H9 (cell line): ENCODE results near the gene TMEM170B. TPM values are rescaled to one million over a fixed set of nuclear protein-coding genes. Genes with fewer than 3 reads are reported as not detected.
A peak's percentile ranks its signal among the peaks of the same experiment; 100 is the strongest.

ENCODE experiments used
- DNase-seq: peaks from one replicate; pipeline ENCODE4 v3.0.0-alpha.2; 2017
- H2AFZ ChIP-seq: one replicate; pipeline ENCODE4 v1.6.1; 2013; ENCODE audit warnings: mild to moderate bottlenecking, low read length, control low read depth, moderate library complexity
- H2AK5ac ChIP-seq: 2 replicates; pipeline ENCODE4 v1.6.1; 2013; ENCODE audit warnings: low read length, control low read depth, mixed read lengths; ENCODE audit not compliant: insufficient read length
- H2BK120ac ChIP-seq: one replicate; pipeline ENCODE4 v1.6.1; 2013; ENCODE audit warnings: low read depth, mild to moderate bottlenecking, low read length, control low read depth, inconsistent platforms; ENCODE audit not compliant: poor library complexity, severe bottlenecking
- H2BK12ac ChIP-seq: 2 replicates; pipeline ENCODE4 v1.6.1; 2013; ENCODE audit warnings: low read length, control low read depth, mixed read lengths, low read depth; ENCODE audit not compliant: insufficient read length
- H2BK15ac ChIP-seq: 2 replicates; pipeline ENCODE4 v1.6.1; 2013; ENCODE audit warnings: low read depth, low read length, control low read depth
- H2BK20ac ChIP-seq: one replicate; pipeline ENCODE4 v1.6.1; 2013; ENCODE audit warnings: low read depth, mild to moderate bottlenecking, low read length, control low read depth, inconsistent platforms; ENCODE audit not compliant: poor library complexity, severe bottlenecking
- H2BK5ac ChIP-seq: 2 replicates; pipeline ENCODE4 v1.6.1; 2013; ENCODE audit warnings: low read length, control low read depth, mixed read lengths; ENCODE audit not compliant: insufficient read length
- H3K14ac ChIP-seq: 2 replicates; pipeline ENCODE4 v1.6.1; 2013; ENCODE audit warnings: low read length, control low read depth; ENCODE audit not compliant: insufficient read depth
- H3K18ac ChIP-seq: 2 replicates; pipeline ENCODE4 v1.6.1; 2013; ENCODE audit warnings: low read depth, mild to moderate bottlenecking, mixed read lengths, low read length, control low read depth; ENCODE audit not compliant: insufficient read length
- H3K23ac ChIP-seq: 2 replicates; pipeline ENCODE4 v1.6.1; 2013; ENCODE audit warnings: low read length, control low read depth, mixed read lengths, low read depth; ENCODE audit not compliant: insufficient read length
- H3K23me2 ChIP-seq: 2 replicates; pipeline ENCODE4 v1.6.1; 2013; ENCODE audit warnings: low read depth, mild to moderate bottlenecking, mixed read lengths, low read length, control low read depth; ENCODE audit not compliant: insufficient read length, poor library complexity, severe bottlenecking
- H3K27ac ChIP-seq: 2 replicates; pipeline ENCODE4 v1.5.1; 2013; ENCODE audit warnings: low read length, control low read depth, mixed read lengths, low read depth; ENCODE audit not compliant: insufficient read length
- H3K27me3 ChIP-seq: 2 replicates; pipeline ENCODE4 v1.6.1; 2013; ENCODE audit warnings: low read length, control low read depth, inconsistent platforms; ENCODE audit not compliant: insufficient read depth
- H3K4ac ChIP-seq: 2 replicates; pipeline ENCODE4 v1.6.1; 2013; ENCODE audit warnings: low read depth, mild to moderate bottlenecking, control low read depth, inconsistent platforms, low read length, moderate library complexity
- H3K4me1 ChIP-seq: 2 replicates; pipeline ENCODE4 v1.6.1; 2013; ENCODE audit warnings: low read length, control low read depth, inconsistent platforms; ENCODE audit not compliant: insufficient read depth
- H3K4me2 ChIP-seq: 2 replicates; pipeline ENCODE4 v1.6.1; 2013; ENCODE audit warnings: low read length, control low read depth, mixed read lengths; ENCODE audit not compliant: insufficient read length, insufficient read depth
- H3K56ac ChIP-seq: 2 replicates; pipeline ENCODE4 v1.6.1; 2013; ENCODE audit warnings: low read depth, mild to moderate bottlenecking, mixed read lengths, low read length, control low read depth; ENCODE audit not compliant: insufficient read length
- H3K79me1 ChIP-seq: 2 replicates; pipeline ENCODE4 v1.6.1; 2013; ENCODE audit warnings: low read depth, mild to moderate bottlenecking, moderate library complexity, low read length, control low read depth, inconsistent platforms; ENCODE audit not compliant: insufficient read depth, poor library complexity, severe bottlenecking
- H3K79me2 ChIP-seq: 2 replicates; pipeline ENCODE4 v1.6.1; 2013; ENCODE audit warnings: low read length, control low read depth, inconsistent platforms; ENCODE audit not compliant: insufficient read depth
- H3K9ac ChIP-seq: 2 replicates; pipeline ENCODE4 v1.6.1; 2013; ENCODE audit warnings: low read length, control low read depth, mixed read lengths; ENCODE audit not compliant: insufficient read length; ENCODE audit errors: extremely low read depth
- H3K9me3 ChIP-seq: one replicate; pipeline ENCODE4 v1.6.1; 2013; ENCODE audit warnings: low read depth, low read length, inconsistent platforms; ENCODE audit not compliant: control insufficient read depth
- H3T11ph ChIP-seq: one replicate; pipeline ENCODE4 v1.6.1; 2013; ENCODE audit warnings: mild to moderate bottlenecking, low read length, control low read depth, inconsistent platforms
- H4K20me1 ChIP-seq: one replicate; pipeline ENCODE4 v1.6.1; 2013; ENCODE audit not compliant: control insufficient read depth, insufficient read length, insufficient read depth
- H4K5ac ChIP-seq: 2 replicates; pipeline ENCODE4 v1.6.1; 2013; ENCODE audit warnings: low read depth, mild to moderate bottlenecking, mixed read lengths, low read length, control low read depth; ENCODE audit not compliant: insufficient read length
- H4K8ac ChIP-seq: replicated peaks from 2 replicates; pipeline ENCODE4 v1.6.1; 2013; ENCODE audit warnings: low read length, control low read depth, mixed read lengths, low read depth; ENCODE audit not compliant: insufficient read length
- H4K91ac ChIP-seq: 2 replicates; pipeline ENCODE4 v1.6.1; 2013; ENCODE audit warnings: low read depth, mild to moderate bottlenecking, moderate library complexity, mixed read lengths, low read length, control low read depth; ENCODE audit not compliant: insufficient read length
- H3K27ac Mint-ChIP-seq, 3 experiments: 2 replicates in 2 of 3; 3 replicates in 1 of 3; pipeline ENCODE4 v1.8.0; 2020 to 2021; ENCODE audit warnings: mixed read lengths in 3 of 3, mild to moderate bottlenecking in 1 of 3, moderate library complexity in 1 of 3
- H3K27me3 Mint-ChIP-seq: 2 replicates; pipeline ENCODE4 v1.8.0; 2021; ENCODE audit warnings: low read depth, mild to moderate bottlenecking, moderate library complexity, mixed read lengths
- H3K36me3 Mint-ChIP-seq, 3 experiments: 2 replicates in 2 of 3; 3 replicates in 1 of 3; pipeline ENCODE4 v1.8.0; 2020 to 2021; ENCODE audit warnings: low read depth in 3 of 3, mixed read lengths in 3 of 3; ENCODE audit not compliant: insufficient read depth in 1 of 3
- H3K4me1 Mint-ChIP-seq, 2 experiments: 2 replicates each; pipeline ENCODE4 v1.8.0; 2020; ENCODE audit warnings: mixed read lengths in 2 of 2
- H3K4me3 Mint-ChIP-seq, 2 experiments: 2 replicates in 1 of 2; 3 replicates in 1 of 2; pipeline ENCODE4 v1.8.0; 2020 to 2021; ENCODE audit warnings: mild to moderate bottlenecking in 2 of 2, mixed read lengths in 2 of 2, moderate library complexity in 1 of 2
- H3K9me3 Mint-ChIP-seq, 2 experiments: 2 replicates in 1 of 2; 3 replicates in 1 of 2; pipeline ENCODE4 v1.8.0; 2020; ENCODE audit warnings: mild to moderate bottlenecking in 2 of 2, mixed read lengths in 2 of 2, moderate library complexity in 1 of 2
- CTCF ChIP-seq: fragments of 200-600 bp; sonication (generic); conservative IDR thresholded peaks from 3 replicates; pipeline ENCODE4 v1.8.0; 2021; ENCODE audit warnings: antibody characterized with exemption, mild to moderate bottlenecking
- WGBS: extraction: QIAGEN DNeasy Blood & Tissue Kit; methylation state at CpG from one replicate; pipeline ENCODE4 v1.1.7; 2013; ENCODE audit warnings: missing lambda C conversion rate, low lambda C conversion rate, mixed read lengths; ENCODE audit not compliant: insufficient read length; ENCODE audit errors: extremely low coverage; 5-methylcytosine and 5-hydroxymethylcytosine counted together
- total RNA-seq: library from RNA; stranded (reverse); gene quantifications from 2 replicates; pipeline ENCODE4 v1.2.1, GENCODE V29; 2021

Gene TMEM170B
- total RNA-seq, 1 experiment from 2014 or later, result 2.9 TPM

- Mint-ChIP-seq H3K9me3 (no peaks in the 10 kb centered on the region), H3K27me3 (no peaks in the 10 kb centered on the region), H3K4me3 (no peak overlapping the region), H3K27ac (peak overlapping the region in 1 of 3 experiments; percentile 15; a peak in 1 of 7 replicates), H3K4me1 (peaks cover 0 to 10% of the 10 kb centered on the region in 2 experiments; a peak in 2 of 4 replicates), H3K36me3 (no peaks in the 10 kb centered on the region)
- Histone ChIP-seq H3K79me1 (no peaks in the 10 kb centered on the region), H3K4me2 (no peak overlapping the region), H4K5ac (no peak overlapping the region), H2BK5ac (no peak overlapping the region), H4K91ac (no peak overlapping the region), H2AFZ (no peak overlapping the region), H3T11ph (no peak overlapping the region), H3K14ac (no peak overlapping the region), H3K4me1 (no peaks in the 10 kb centered on the region), H3K23ac (no peak overlapping the region), H3K18ac (no peak overlapping the region), H3K9me3 (no peaks in the 10 kb centered on the region), H4K8ac (no peak overlapping the region), H3K9ac (no peak overlapping the region), H2BK20ac (no peak overlapping the region), H3K4ac (no peak overlapping the region), H2BK15ac (no peak overlapping the region), H3K27ac (no peak overlapping the region), H2BK120ac (no peak overlapping the region), H2AK5ac (no peak overlapping the region), H2BK12ac (no peak overlapping the region), H3K23me2 (no peaks in the 10 kb centered on the region), H3K27me3 (no peaks in the 10 kb centered on the region), H4K20me1 (no peaks in the 10 kb centered on the region), H3K79me2 (no peaks in the 10 kb centered on the region), H3K56ac (no peak overlapping the region)
- no peak for DNase-seq
- WGBS, result no CpG with 5 or more reads among the region's 7 CpGs
- TF ChIP-seq CTCF, result no peak
Measured at GRCh38 chr6:11631008-11631407, 93.5 kb downstream of the TMEM170B start.
